GM23248 (cell line): ENCODE results near the gene MT1B. TPM values are rescaled to one million over a fixed set of nuclear protein-coding genes. Genes with fewer than 3 reads are reported as not detected.

Experiments
- DNase-seq: peaks from one replicate; pipeline ENCODE4 v3.0.0-alpha.2; 2015
- H2AFZ ChIP-seq: fragments of 200-600 bp; sonication (generic); 2 replicates; pipeline ENCODE4 v1.6.1; 2016; ENCODE audit warnings: antibody characterized with exemption
- H3F3A ChIP-seq: fragments of 200-600 bp; sonication (generic); 2 replicates; pipeline ENCODE4 v1.6.1; 2016; ENCODE audit warnings: mild to moderate bottlenecking, antibody characterized with exemption, mixed run types; ENCODE audit not compliant: insufficient read depth
- H3K27ac ChIP-seq: fragments of 200-600 bp; sonication (generic); 2 replicates; pipeline ENCODE4 v1.5.1; 2016; ENCODE audit warnings: mild to moderate bottlenecking
- H3K27me3 ChIP-seq: fragments of 200-600 bp; sonication (generic); replicated peaks from 2 replicates; pipeline ENCODE4 v1.6.1; 2016; ENCODE audit warnings: mild to moderate bottlenecking; ENCODE audit not compliant: insufficient read depth
- H3K36me3 ChIP-seq: fragments of 200-600 bp; sonication (generic); 2 replicates; pipeline ENCODE4 v1.6.1; 2016; ENCODE audit warnings: low read depth, mild to moderate bottlenecking
- H3K4me1 ChIP-seq: fragments of 200-600 bp; sonication (generic); 2 replicates; pipeline ENCODE4 v1.6.1; 2016; ENCODE audit warnings: mild to moderate bottlenecking; ENCODE audit not compliant: insufficient read depth
- H3K4me2 ChIP-seq: fragments of 200-600 bp; sonication (generic); one replicate; pipeline ENCODE4 v1.6.1; 2016; ENCODE audit warnings: mild to moderate bottlenecking; ENCODE audit not compliant: unreplicated experiment
- H3K4me3 ChIP-seq: fragments of 200-600 bp; sonication (generic); 2 replicates; pipeline ENCODE4 v1.5.1; 2016; ENCODE audit warnings: mild to moderate bottlenecking
- H3K79me2 ChIP-seq: fragments of 200-600 bp; sonication (generic); 2 replicates; pipeline ENCODE4 v1.6.1; 2016; ENCODE audit warnings: mild to moderate bottlenecking; ENCODE audit not compliant: insufficient read depth
- H3K9ac ChIP-seq: fragments of 200-600 bp; sonication (generic); 2 replicates; pipeline ENCODE4 v1.6.1; 2016; ENCODE audit warnings: mild to moderate bottlenecking
- H3K9me2 ChIP-seq: fragments of 200-600 bp; sonication (generic); 2 replicates; pipeline ENCODE4 v1.6.1; 2016; ENCODE audit warnings: mixed run types, mild to moderate bottlenecking, moderate library complexity; ENCODE audit not compliant: insufficient read depth
- H3K9me3 ChIP-seq: fragments of 200-600 bp; sonication (generic); one replicate; pipeline ENCODE4 v1.6.1; 2017; ENCODE audit warnings: low read depth
- H4K20me1 ChIP-seq: fragments of 200-600 bp; sonication (generic); 2 replicates; pipeline ENCODE4 v1.6.0; 2016; ENCODE audit not compliant: insufficient read depth
- EZH2 ChIP-seq: fragments of 200-600 bp; sonication (generic); IDR thresholded peaks from 2 replicates; pipeline ENCODE4 v1.6.1; 2018; ENCODE audit warnings: antibody characterized with exemption, mild to moderate bottlenecking; ENCODE audit not compliant: insufficient read depth, poor library complexity, severe bottlenecking
- EZH2phosphoT487 ChIP-seq: fragments of 200-600 bp; sonication (generic); IDR thresholded peaks from 2 replicates; pipeline ENCODE4 v1.6.1; 2018; ENCODE audit warnings: antibody characterized with exemption, moderate library complexity, mild to moderate bottlenecking, low read depth; ENCODE audit not compliant: insufficient read depth
- WGBS, 2 experiments: methylation state at CpG; one replicate each; pipeline ENCODE4 v1.1.6; 2015 to 2017; ENCODE audit warnings: low lambda C conversion rate in 2 of 2, low coverage in 1 of 2; ENCODE audit errors: missing lambda C conversion rate in 2 of 2; 5-methylcytosine and 5-hydroxymethylcytosine counted together
- in situ Hi-C: fragments of 300-500 bp; cut with MboI; formaldehyde crosslinking; loops from 2 replicates; pipeline ENCODE4 v1.15.0; 2020
- polyA plus RNA-seq: library from polyadenylated mRNA; unstranded; fragments of >200 nt; fragmentation: Nextera tagmentation; extraction: Ambion mirVana; gene quantifications from 2 replicates; pipeline ENCODE4 v1.2.1, GENCODE V29; 2016
- total RNA-seq: library from RNA; depleted of rRNA; stranded (reverse); fragments of >200 nt; shearing (Covaris generic); gene quantifications from 2 replicates; pipeline ENCODE4 v1.2.3, GENCODE V29; 2014

MT1B gene
- total and polyA plus RNA-seq, 2 experiments from 2014 or later, result not detected

GRCh38 chr16:56649820-56650219 is 1.9 kb upstream of the MT1B start:
- H3K79me2 ChIP-seq, result no peaks in the 10 kb centered on the region
- no peak for DNase-seq
- H3F3A ChIP-seq, result no peaks in the 10 kb centered on the region
- H3K27ac ChIP-seq, result no peak overlapping the region
- in situ Hi-C loops, result no loop called here
- no peaks in the 10 kb centered on the region for H3K4me1 ChIP-seq
- peaks cover 12% of the 10 kb centered on the region for H3K27me3 ChIP-seq
- WGBS, 2 experiments, result 67 to 68% methylated on average over 3 of the region's 3 CpGs
- H3K9ac ChIP-seq, result no peak overlapping the region
- no peaks in the 10 kb centered on the region for H4K20me1 ChIP-seq
- no peak overlapping the region for H3K4me3 ChIP-seq
- H2AFZ ChIP-seq, result no peak overlapping the region
- no peak for TF ChIP-seq EZH2
- no peak for TF ChIP-seq EZH2phosphoT487
- H3K4me2 ChIP-seq, result no peak overlapping the region
- no peaks in the 10 kb centered on the region for H3K9me3 ChIP-seq
- H3K9me2 ChIP-seq, result no peaks in the 10 kb centered on the region
- no peaks in the 10 kb centered on the region for H3K36me3 ChIP-seq

DNA sequence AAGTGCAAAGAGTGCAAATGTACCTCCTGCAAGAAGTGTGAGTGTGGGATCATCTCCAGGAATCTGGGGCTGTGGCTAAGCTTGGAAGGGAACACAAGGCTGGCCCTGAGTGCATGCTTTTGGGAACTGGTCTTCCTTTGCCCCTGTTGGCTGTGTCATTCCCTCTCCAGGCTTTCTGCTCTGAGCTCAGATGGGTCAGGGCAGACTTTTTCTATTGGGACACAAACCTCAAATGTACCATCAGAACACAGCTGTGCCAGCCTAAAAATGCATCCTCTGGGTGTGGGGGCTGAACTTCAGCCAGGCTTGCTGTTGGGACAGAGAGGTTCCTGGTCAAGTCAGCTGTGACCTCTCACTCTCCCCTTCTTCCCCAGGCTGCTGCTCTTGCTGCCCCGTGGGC is 914 bp downstream of the MT1B start:
- H3K27me3 ChIP-seq, result peaks cover 7% of the 10 kb centered on the region

GRCh38 chr16:56653218-56653617 is 1.5 kb downstream of the MT1B start:
- no peaks in the 10 kb centered on the region for H3K9me2 ChIP-seq
- no peak overlapping the region for H3K27ac ChIP-seq
- H3K36me3 ChIP-seq, result no peaks in the 10 kb centered on the region
- no peak overlapping the region for H3K9ac ChIP-seq
- H3K4me3 ChIP-seq, result no peak overlapping the region
- 61 to 67% methylated on average over 7 of the region's 7 CpGs for WGBS, 2 experiments
- H3K79me2 ChIP-seq, result no peaks in the 10 kb centered on the region
- H3K4me1 ChIP-seq, result no peaks in the 10 kb centered on the region
- peaks cover under 1% of the 10 kb centered on the region; the same call in 1 of the 2 replicates for H3K27me3 ChIP-seq
- TF ChIP-seq EZH2 (no peak), EZH2phosphoT487 (no peak)
- no peak overlapping the region for H2AFZ ChIP-seq
- no peaks in the 10 kb centered on the region for H3F3A ChIP-seq
- in situ Hi-C loops, result no loop called here
- no peaks in the 10 kb centered on the region for H3K9me3 ChIP-seq
- no peak for DNase-seq
- no peak overlapping the region for H3K4me2 ChIP-seq
- no peaks in the 10 kb centered on the region for H4K20me1 ChIP-seq

More for the DNA sequence above, 914 bp downstream of the MT1B start:
- Histone ChIP-seq H3F3A (no peaks in the 10 kb centered on the region), H3K9ac (no peak overlapping the region), H2AFZ (no peak overlapping the region), H3K9me3 (no peaks in the 10 kb centered on the region), H3K36me3 (no peaks in the 10 kb centered on the region), H3K4me1 (no peaks in the 10 kb centered on the region), H4K20me1 (no peaks in the 10 kb centered on the region), H3K79me2 (no peaks in the 10 kb centered on the region), H3K4me2 (no peak overlapping the region), H3K4me3 (no peak overlapping the region), H3K9me2 (no peaks in the 10 kb centered on the region), H3K27ac (no peak overlapping the region)
- in situ Hi-C loops, result no loop called here
- TF ChIP-seq EZH2 (no peak), EZH2phosphoT487 (no peak)
- no peak for DNase-seq
- WGBS, 2 experiments, result 71 to 85% methylated on average over 1 of the region's 1 CpG

DNA sequence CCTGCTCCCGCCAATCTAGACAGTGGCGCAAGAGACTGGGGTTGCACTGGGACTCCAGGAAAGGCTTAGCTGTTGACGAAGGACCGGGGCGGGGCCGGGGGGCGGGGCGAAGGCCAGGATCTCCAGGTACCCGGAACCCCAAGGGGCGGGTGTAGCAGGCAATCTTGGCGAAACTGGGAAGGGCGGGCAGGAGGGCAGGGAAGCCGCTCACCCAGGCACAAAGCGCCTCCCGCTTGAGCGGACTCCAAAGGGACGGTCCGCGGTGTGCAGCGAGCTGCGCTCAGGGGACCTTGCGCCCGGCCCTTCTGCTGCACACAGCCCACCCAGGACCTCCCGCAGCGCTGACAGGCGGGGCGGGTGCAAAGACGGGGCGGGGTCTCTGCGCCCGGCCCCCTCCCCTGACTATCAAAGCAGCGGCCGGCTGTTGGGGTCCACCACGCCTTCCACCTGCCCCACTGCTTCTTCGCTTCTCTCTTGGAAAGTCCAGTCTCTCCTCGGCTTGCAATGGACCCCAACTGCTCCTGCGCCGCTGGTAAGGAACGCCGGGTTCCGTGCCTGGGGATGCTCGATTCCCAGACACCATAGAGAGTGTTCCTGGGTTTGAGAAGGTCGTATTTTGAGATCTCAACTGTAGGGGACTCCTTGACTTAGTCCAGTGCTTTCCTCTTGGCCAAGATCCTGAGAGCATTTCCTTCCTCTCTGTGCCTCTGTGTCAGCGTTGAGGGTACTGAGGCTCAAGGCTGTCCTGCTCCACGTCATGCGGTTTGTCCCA is 6.1 kb downstream of the MT1B start, which contains the start of gene MT1F:
Gene MT1F (plus strand): TSS at position 405 of the 772 bp plus-strand sequence. CDS start 100 bp downstream, at position 505.
- TF ChIP-seq EZH2phosphoT487 (no peak), EZH2 (no peak)
- H3K9me2 ChIP-seq, result no peaks in the 10 kb centered on the region
- peak; percentile 64 for DNase-seq
- H2AFZ ChIP-seq, result peak within 1 kb of the TSS; percentile 61
- H3K27ac ChIP-seq, result no peak within 1 kb of the TSS
- H3K79me2 ChIP-seq, result no peaks in the 10 kb centered on the region
- H3K4me3 ChIP-seq, result peak within 1 kb of the TSS; percentile 52
- H3F3A ChIP-seq, result no peaks in the 10 kb centered on the region
- no peaks in the 10 kb centered on the region for H3K36me3 ChIP-seq
- in situ Hi-C loops, result no loop called here
- H3K4me1 ChIP-seq, result no peaks in the 10 kb centered on the region
- H3K9ac ChIP-seq, result no peak within 1 kb of the TSS
- 7 to 9% methylated on average over 24 to 40 of the region's 46 CpGs for WGBS, 2 experiments
- no peaks in the 10 kb centered on the region for H3K9me3 ChIP-seq
- H3K27me3 ChIP-seq, result peaks cover 14% of the 10 kb centered on the region; the same call in 1 of the 2 replicates
- peak within 1 kb of the TSS; percentile 59 for H3K4me2 ChIP-seq
- H4K20me1 ChIP-seq, result no peaks in the 10 kb centered on the region
